AG09309 (cell line): ENCODE measurements around the gene SNX33.

Experiments
- DNase-seq: peaks from one replicate; pipeline ENCODE4 v3.0.0-alpha.2; 2010; ENCODE audit warnings: low read depth
- H3K4me3 ChIP-seq: 2 replicates; pipeline ENCODE4 v1.5.1; 2011; ENCODE audit warnings: mild to moderate bottlenecking, low read depth, low read length, moderate library complexity; ENCODE audit not compliant: control insufficient read depth
- CTCF ChIP-seq: IDR thresholded peaks from 2 replicates; pipeline ENCODE4 v1.5.1; 2011; ENCODE audit warnings: mild to moderate bottlenecking, low read depth, low read length, inconsistent platforms; ENCODE audit not compliant: insufficient read depth, control insufficient read depth; ENCODE audit errors: missing control alignments

Gene SNX33

GRCh38 chr15:75644376-75644775 lies 3.3 kb upstream of the SNX33 start:
- DNase-seq, result no peak
- no peak for TF ChIP-seq CTCF
- H3K4me3 ChIP-seq, result no peak overlapping the region

- no peak for TF ChIP-seq CTCF
- DNase-seq, result no peak
- peak overlapping the region; percentile 78 for H3K4me3 ChIP-seq
These were observed 1.4 kb upstream of the SNX33 start for GRCh38 chr15:75646112-75646943.

GRCh38 chr15:75646944-75647364 lies 758 bp upstream of the SNX33 start:
- no peak for DNase-seq
- H3K4me3 ChIP-seq, result peak overlapping the region; percentile 78
- TF ChIP-seq CTCF, result no peak

- DNase-seq, result no peak
- TF ChIP-seq CTCF, result no peak
These were observed 666 bp downstream of the SNX33 start for GRCh38 chr15:75648156-75649000.

GRCh38 chr15:75649045-75649761 lies 1.5 kb downstream of the SNX33 start:
- peak overlapping the region; percentile 78 for H3K4me3 ChIP-seq
- TF ChIP-seq CTCF, result no peak
- DNase-seq, result no peak

More at GRCh38 chr15:75648156-75649000, 666 bp downstream of the SNX33 start:
- peak overlapping the region; percentile 78 for H3K4me3 ChIP-seq

- no peak for DNase-seq
- no peak for TF ChIP-seq CTCF
- peak overlapping the region; percentile 78 for H3K4me3 ChIP-seq
These were observed 2.1 kb downstream of the SNX33 start for GRCh38 chr15:75649848-75650247.
